Stomach (tissue), 4 donors: ENCODE measurements around the gene TFF3.

ENCODE experiments used
- EP300 ChIP-seq: sonication (generic); formaldehyde crosslinking; IDR thresholded peaks from one replicate; pipeline ENCODE4 v1.6.1; 2017; ENCODE audit warnings: antibody characterized with exemption
- POLR2A ChIP-seq, 4 donors: fragments of 450-650 bp; IDR thresholded peaks; one replicate each; pipeline ENCODE4 v1.6.1; 2016; ENCODE audit warnings: antibody characterized with exemption in 4 of 4, control low read depth in 2 of 4, mild to moderate bottlenecking in 1 of 4, moderate library complexity in 1 of 4
- TF ChIP-seq, protein P1 (sequence below), 7 experiments: fragments of 450-650 bp in 4 of 7; fragments of 200-600 bp in 3 of 7; sonication (generic) in 3 of 7; IDR thresholded peaks; one replicate each; pipeline ENCODE4 v1.5.1; 2016 to 2019; ENCODE audit warnings: antibody characterized with exemption in 7 of 7, control low read depth in 2 of 7, mild to moderate bottlenecking in 1 of 7

DNA sequence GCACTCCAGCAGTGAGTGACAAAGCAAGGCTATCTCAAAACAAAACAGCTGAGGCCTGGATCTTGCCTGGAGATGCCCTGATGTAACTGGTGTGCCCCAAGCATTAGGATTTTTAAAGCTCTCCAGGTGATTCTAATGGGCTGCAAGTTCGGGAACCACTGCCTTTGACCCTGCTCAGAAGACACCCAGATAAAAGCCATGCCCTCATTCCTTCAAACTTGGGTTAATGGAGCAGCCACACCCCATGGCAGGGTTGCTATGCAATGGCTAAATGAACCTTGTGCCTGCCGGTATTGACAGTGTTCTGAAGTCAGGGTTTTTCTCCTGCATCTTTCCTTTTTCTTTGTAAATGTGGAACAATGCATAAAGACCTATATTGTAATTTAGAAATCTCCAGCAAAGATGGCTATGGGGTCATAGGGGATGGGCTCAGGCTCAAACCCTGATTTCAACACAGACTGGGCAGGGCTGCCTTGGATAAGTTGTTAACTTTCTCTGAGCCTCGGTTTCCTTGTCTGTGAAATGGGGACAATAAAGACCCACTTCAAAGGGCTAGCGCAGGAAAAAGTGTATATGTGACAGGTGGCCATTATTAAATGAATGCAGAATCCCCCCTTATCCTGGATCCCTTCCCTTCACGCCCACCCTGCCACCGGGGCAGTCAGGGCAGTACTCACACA lies 453 bp downstream of the TFF3 start:
- TF ChIP-seq, protein P1, sequence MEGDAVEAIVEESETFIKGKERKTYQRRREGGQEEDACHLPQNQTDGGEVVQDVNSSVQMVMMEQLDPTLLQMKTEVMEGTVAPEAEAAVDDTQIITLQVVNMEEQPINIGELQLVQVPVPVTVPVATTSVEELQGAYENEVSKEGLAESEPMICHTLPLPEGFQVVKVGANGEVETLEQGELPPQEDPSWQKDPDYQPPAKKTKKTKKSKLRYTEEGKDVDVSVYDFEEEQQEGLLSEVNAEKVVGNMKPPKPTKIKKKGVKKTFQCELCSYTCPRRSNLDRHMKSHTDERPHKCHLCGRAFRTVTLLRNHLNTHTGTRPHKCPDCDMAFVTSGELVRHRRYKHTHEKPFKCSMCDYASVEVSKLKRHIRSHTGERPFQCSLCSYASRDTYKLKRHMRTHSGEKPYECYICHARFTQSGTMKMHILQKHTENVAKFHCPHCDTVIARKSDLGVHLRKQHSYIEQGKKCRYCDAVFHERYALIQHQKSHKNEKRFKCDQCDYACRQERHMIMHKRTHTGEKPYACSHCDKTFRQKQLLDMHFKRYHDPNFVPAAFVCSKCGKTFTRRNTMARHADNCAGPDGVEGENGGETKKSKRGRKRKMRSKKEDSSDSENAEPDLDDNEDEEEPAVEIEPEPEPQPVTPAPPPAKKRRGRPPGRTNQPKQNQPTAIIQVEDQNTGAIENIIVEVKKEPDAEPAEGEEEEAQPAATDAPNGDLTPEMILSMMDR (IDR thresholded peaks at IDR 0.05) = no peak
- TF ChIP-seq POLR2A (IDR thresholded peaks at IDR 0.05) (no peak), EP300 (no peak)
